ENCODE measurements around the gene SLC2A6.

- TF ChIP-seq CTCF (IDR thresholded peaks at IDR 0.05) (no peak), ZFX (IDR thresholded peaks at IDR 0.05; ENCODE audit: borderline replicate concordance) (no peak)
Observed at GRCh38 chr9:133519693-133520092, 40.8 kb upstream of the SLC2A6 start.
